ENCODE data around the gene NUDT9. TPM values are rescaled to one million over a fixed set of nuclear protein-coding genes. Genes with fewer than 3 reads are reported as not detected.

NUDT9 gene
- total RNA-seq, 1 experiment from 2014 or later = 25.4 TPM

- TF ChIP-seq TCF7 (CRISPR knock-in tag; IDR thresholded peaks at IDR 0.05; ENCODE audit: low read depth) = no peak
- TF ChIP-seq USF1 (CRISPR knock-in tag; IDR thresholded peaks at IDR 0.05) = no peak
- TF ChIP-seq ZNF396 (CRISPR knock-in tag; IDR thresholded peaks at IDR 0.05; ENCODE audit: borderline replicate concordance) = no peak
- TF ChIP-seq SOX15 (CRISPR knock-in tag; IDR thresholded peaks at IDR 0.05) = no peak
- no peak for TF ChIP-seq IRF1 (CRISPR knock-in tag; IDR thresholded peaks at IDR 0.05)
- TF ChIP-seq HMGA2 (CRISPR knock-in tag; IDR thresholded peaks at IDR 0.05) = no peak
- TF ChIP-seq RELA (CRISPR knock-in tag; IDR thresholded peaks at IDR 0.05; ENCODE audit: borderline replicate concordance) = no peak
- TF ChIP-seq ZNF138 (CRISPR knock-in tag; conservative IDR thresholded peaks at IDR 0.05) = no peak
- no peak for TF ChIP-seq JAZF1 (CRISPR knock-in tag; IDR thresholded peaks at IDR 0.05)
- no peak for TF ChIP-seq AR (CRISPR knock-in tag; IDR thresholded peaks at IDR 0.05)
- no peak for TF ChIP-seq GTF2I (CRISPR knock-in tag; conservative IDR thresholded peaks at IDR 0.05)
- no peak for TF ChIP-seq TP53 (CRISPR knock-in tag; IDR thresholded peaks at IDR 0.05)
- POLR2A ChIA-PET = no interaction called here
- peaks cover 30% of the 10 kb centered on the region for H3K4me1 Mint-ChIP-seq
- no peak for DNase-seq (ENCODE audit: low spot score)
- no peaks in the 10 kb centered on the region for H3K36me3 Mint-ChIP-seq
- H3K27me3 Mint-ChIP-seq (ENCODE audit: low read depth) = no peaks in the 10 kb centered on the region
- CTCF ChIA-PET = interaction anchor here (0.7 kb wide), 2 partner anchors 67 to 497 kb away, joined by 3 read pairs; no protein-coding TSS in a partner anchor
- no peak for ATAC-seq
- no peak overlapping the region for H3K4me3 Mint-ChIP-seq
- H3K27ac Mint-ChIP-seq = no peak overlapping the region
- H3K9me3 Mint-ChIP-seq = peaks cover 5% of the 10 kb centered on the region
Measured at GRCh38 chr4:87476934-87477333, 54.6 kb downstream of the NUDT9 start.

GRCh38 chr4:87478732-87479250, 56.4 kb downstream of the NUDT9 start:
- peaks cover 7% of the 10 kb centered on the region for H3K36me3 Mint-ChIP-seq
- ChIA-PET POLR2A (no interaction called here), CTCF (interaction anchor here (1.0 to 1.7 kb wide), 2 partner anchors 88 to 370 kb away, joined by 3 to 6 read pairs; partner anchors contain the start of gene HSD17B11)
- ATAC-seq (peak; percentile 56), DNase-seq (ENCODE audit: low spot score) (no peak)
- no peak overlapping the region for H3K27ac Mint-ChIP-seq
- no peaks in the 10 kb centered on the region for H3K27me3 Mint-ChIP-seq (ENCODE audit: low read depth)
- TF ChIP-seq RORB (CRISPR knock-in tag; IDR thresholded peaks at IDR 0.05) (no peak), SMAD3 (CRISPR knock-in tag; IDR thresholded peaks at IDR 0.05; ENCODE audit: borderline replicate concordance) (no peak), ELF4 (CRISPR knock-in tag; IDR thresholded peaks at IDR 0.05; ENCODE audit: low read depth) (no peak), ERG (CRISPR knock-in tag; IDR thresholded peaks at IDR 0.05) (no peak), ZBTB43 (CRISPR knock-in tag; IDR thresholded peaks at IDR 0.05) (no peak), ETV6 (CRISPR knock-in tag; IDR thresholded peaks at IDR 0.05) (no peak), PREB (CRISPR knock-in tag; IDR thresholded peaks at IDR 0.05; ENCODE audit: borderline replicate concordance) (no peak), HMGXB4 (CRISPR knock-in tag; IDR thresholded peaks at IDR 0.05) (no peak), E2F4 (CRISPR knock-in tag; IDR thresholded peaks at IDR 0.05; ENCODE audit: borderline replicate concordance, low read depth) (no peak), SP1 (CRISPR knock-in tag; conservative IDR thresholded peaks at IDR 0.05) (no peak), ATF1 (CRISPR knock-in tag; IDR thresholded peaks at IDR 0.05) (no peak)
- H3K9me3 Mint-ChIP-seq = peaks cover 13% of the 10 kb centered on the region
- no peak overlapping the region for H3K4me3 Mint-ChIP-seq
- peaks cover 30% of the 10 kb centered on the region for H3K4me1 Mint-ChIP-seq

Data from WTC11 (cell line).